Measurements from ENCODE around the gene FCHSD1. TPM values are rescaled to one million over a fixed set of nuclear protein-coding genes. Genes with fewer than 3 reads are reported as not detected.
A peak's percentile ranks its signal among the peaks of the same experiment; 100 is the strongest.

FCHSD1 gene
- total RNA-seq, 1 experiment from 2014 or later, result 22.7 TPM

- no peaks in the 10 kb centered on the region for H3F3A ChIP-seq (ENCODE audit: low read length, unreplicated experiment)
- H3K9me2 ChIP-seq (replicated peaks; ENCODE audit: low read length), result no peaks in the 10 kb centered on the region
- no peak overlapping the region for H2AFZ ChIP-seq (ENCODE audit: low read length)
- BruUV-seq (replicated peaks), result no TSS peak
- H3K27ac ChIP-seq (ENCODE audit: low read length), result no peak overlapping the region
- peaks cover 9% of the 10 kb centered on the region; the same call in 1 of the 2 replicates for H4K20me1 ChIP-seq (ENCODE audit: low read length)
- H3K9ac ChIP-seq (ENCODE audit: low read length), result no peak overlapping the region
- CTCF ChIA-PET, result no interaction called here
- POLR2A ChIA-PET (ENCODE audit: unreplicated experiment), result no interaction called here
- no peaks in the 10 kb centered on the region for H3K36me3 ChIP-seq (ENCODE audit: low read depth, low read length)
- H3K27me3 ChIP-seq (ENCODE audit: low read length), result no peaks in the 10 kb centered on the region
- no peak for DNase-seq
- no peak overlapping the region for H3K4me2 ChIP-seq (ENCODE audit: low read length)
- no peak for TF ChIP-seq CTCF (conservative IDR thresholded peaks at IDR 0.05; ENCODE audit: low read depth, low read length)
- no peak for TF ChIP-seq EZH2phosphoT487 (IDR thresholded peaks at IDR 0.05; ENCODE audit: borderline replicate concordance, low read length)
- intact Hi-C loops (cut with micrococcal nuclease), result no loop called here
- H3K79me2 ChIP-seq (ENCODE audit: low read length), result peaks cover 85% of the 10 kb centered on the region
- H3K4me1 ChIP-seq (ENCODE audit: insufficient read depth, low read length), result peaks cover 3% of the 10 kb centered on the region
- peak; percentile 46 for ATAC-seq
- no peak overlapping the region for H3K4me3 ChIP-seq (ENCODE audit: low read length)
- H3K9me3 ChIP-seq (ENCODE audit: low read length), result no peaks in the 10 kb centered on the region
Measured at GRCh38 chr5:141598391-141599345, 52.5 kb downstream of the FCHSD1 start.

- intact Hi-C loops (cut with micrococcal nuclease), result no loop called here
- BruUV-seq (replicated peaks), result no TSS peak
- ChIA-PET CTCF (no interaction called here), POLR2A (ENCODE audit: unreplicated experiment) (no interaction called here)
- Histone ChIP-seq H3K4me3 (ENCODE audit: low read length) (no peak overlapping the region), H3K79me2 (ENCODE audit: low read length) (peaks cover 83% of the 10 kb centered on the region), H3K9ac (ENCODE audit: low read length) (no peak overlapping the region), H3K36me3 (ENCODE audit: low read depth, low read length) (no peaks in the 10 kb centered on the region), H3F3A (ENCODE audit: low read length, unreplicated experiment) (no peaks in the 10 kb centered on the region), H3K27me3 (ENCODE audit: low read length) (no peaks in the 10 kb centered on the region), H3K9me2 (replicated peaks; ENCODE audit: low read length) (no peaks in the 10 kb centered on the region), H4K20me1 (ENCODE audit: low read length) (peaks cover 8% of the 10 kb centered on the region; the same call in 1 of the 2 replicates), H3K27ac (ENCODE audit: low read length) (no peak overlapping the region), H3K4me1 (ENCODE audit: insufficient read depth, low read length) (no peaks in the 10 kb centered on the region), H3K4me2 (ENCODE audit: low read length) (no peak overlapping the region), H3K9me3 (ENCODE audit: low read length) (no peaks in the 10 kb centered on the region), H2AFZ (ENCODE audit: low read length) (no peak overlapping the region)
- DNase-seq, result no peak
- no peak for TF ChIP-seq CTCF (conservative IDR thresholded peaks at IDR 0.05; ENCODE audit: low read depth, low read length)
- no peak for TF ChIP-seq EZH2phosphoT487 (IDR thresholded peaks at IDR 0.05; ENCODE audit: borderline replicate concordance, low read length)
- ATAC-seq, result no peak
Measured at GRCh38 chr5:141597814-141598213, 53.4 kb downstream of the FCHSD1 start.

GRCh38 chr5:141597394-141597793 is 53.8 kb downstream of the FCHSD1 start:
- DNase-seq, result peak; percentile 22
- POLR2A ChIA-PET (ENCODE audit: unreplicated experiment), result no interaction called here

More at GRCh38 chr5:141597394-141597793, 53.8 kb downstream of the FCHSD1 start:
- Histone ChIP-seq H3K27me3 (ENCODE audit: low read length) (no peaks in the 10 kb centered on the region), H3K9me3 (ENCODE audit: low read length) (no peaks in the 10 kb centered on the region), H3K9ac (ENCODE audit: low read length) (no peak overlapping the region), H3K4me1 (ENCODE audit: insufficient read depth, low read length) (0 out of 2 replicates have a peak, but pooled peaks cover under 1% of the 10 kb centered on the region), H3K79me2 (ENCODE audit: low read length) (peaks cover 79% of the 10 kb centered on the region), H3K9me2 (replicated peaks; ENCODE audit: low read length) (no peaks in the 10 kb centered on the region), H3K36me3 (ENCODE audit: low read depth, low read length) (no peaks in the 10 kb centered on the region), H3K4me2 (ENCODE audit: low read length) (no peak overlapping the region), H2AFZ (ENCODE audit: low read length) (no peak overlapping the region), H3K4me3 (ENCODE audit: low read length) (no peak overlapping the region), H3K27ac (ENCODE audit: low read length) (no peak overlapping the region), H4K20me1 (ENCODE audit: low read length) (peaks cover 8% of the 10 kb centered on the region; the same call in 1 of the 2 replicates), H3F3A (ENCODE audit: low read length, unreplicated experiment) (no peaks in the 10 kb centered on the region)
- no TSS peak for BruUV-seq (replicated peaks)
- intact Hi-C loops (cut with micrococcal nuclease), result no loop called here
- no peak for TF ChIP-seq EZH2phosphoT487 (IDR thresholded peaks at IDR 0.05; ENCODE audit: borderline replicate concordance, low read length)
- no peak for TF ChIP-seq EZH2 (IDR thresholded peaks at IDR 0.05; ENCODE audit: low read length, unreplicated experiment)
- TF ChIP-seq CTCF (conservative IDR thresholded peaks at IDR 0.05; ENCODE audit: low read depth, low read length), result no peak
- no peak for ATAC-seq
- CTCF ChIA-PET, result no interaction called here

Measured in PC-3 (cell line).